GM12865 (cell line): Measurements from ENCODE around the gene DROSHA.

Experiments
- DNase-seq: peaks from one replicate; pipeline ENCODE4 v3.0.0; 2010; ENCODE audit warnings: low read depth
- H3K4me3 ChIP-seq: 2 replicates; pipeline ENCODE4 v1.5.1; 2011; ENCODE audit warnings: mild to moderate bottlenecking, low read depth, low read length, control low read depth
- CTCF ChIP-seq: IDR thresholded peaks from 2 replicates; pipeline ENCODE4 v1.5.1; 2011; ENCODE audit warnings: low read length, control low read depth, low read depth, inconsistent platforms; ENCODE audit not compliant: insufficient read depth; ENCODE audit errors: missing control alignments

Gene DROSHA

GRCh38 chr5:31392061-31392460 is 139.8 kb downstream of the DROSHA start:
- H3K4me3 ChIP-seq: no peak overlapping the region
- no peak for TF ChIP-seq CTCF
- no peak for DNase-seq

- H3K4me3 ChIP-seq: no peak overlapping the region
- no peak for TF ChIP-seq CTCF
- DNase-seq: no peak
These were observed 141.6 kb downstream of the DROSHA start for GRCh38 chr5:31390256-31390655.

GRCh38 chr5:31385774-31386537 is 145.9 kb downstream of the DROSHA start:
- no peak overlapping the region for H3K4me3 ChIP-seq
- DNase-seq: no peak
- TF ChIP-seq CTCF: no peak

- H3K4me3 ChIP-seq: no peak overlapping the region
- no peak for DNase-seq
- no peak for TF ChIP-seq CTCF
These were observed 148.2 kb downstream of the DROSHA start for GRCh38 chr5:31383734-31384133.

GRCh38 chr5:31382051-31382878 is 149.6 kb downstream of the DROSHA start:
- DNase-seq: peak; percentile 60
- TF ChIP-seq CTCF: no peak
- H3K4me3 ChIP-seq: no peak overlapping the region

- no peak for DNase-seq
- TF ChIP-seq CTCF: no peak
- H3K4me3 ChIP-seq: no peak overlapping the region
These were observed 150.6 kb downstream of the DROSHA start for GRCh38 chr5:31381299-31381698.
